ENCODE measurements around the gene PARD3. TPM values are rescaled to one million over a fixed set of nuclear protein-coding genes. Genes with fewer than 3 reads are reported as not detected.

The PARD3 gene
- total and polyA plus RNA-seq, 7 donors, result 20.2 to 84.4 (median 53.4) TPM

DNA sequence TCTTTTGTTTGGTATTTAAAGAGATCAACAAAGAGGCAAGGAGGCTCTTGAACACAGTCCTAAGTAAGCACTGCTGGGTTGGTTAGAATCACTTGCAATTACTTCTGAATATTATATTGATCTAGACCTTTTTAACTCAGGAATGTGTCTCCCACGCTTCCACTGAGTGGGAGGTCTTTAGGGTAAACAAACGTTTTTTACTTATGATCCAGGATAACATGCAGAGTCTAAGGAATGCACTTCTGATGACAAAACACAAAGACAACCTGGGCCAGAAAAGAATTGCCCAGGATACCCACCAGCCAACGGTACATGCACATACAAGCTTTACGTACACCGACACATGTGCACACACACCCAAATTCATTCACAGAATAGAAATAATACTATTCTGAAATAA, 626.9 kb downstream of the PARD3 start:
- no peak for DNase-seq
- TF ChIP-seq, protein P1, sequence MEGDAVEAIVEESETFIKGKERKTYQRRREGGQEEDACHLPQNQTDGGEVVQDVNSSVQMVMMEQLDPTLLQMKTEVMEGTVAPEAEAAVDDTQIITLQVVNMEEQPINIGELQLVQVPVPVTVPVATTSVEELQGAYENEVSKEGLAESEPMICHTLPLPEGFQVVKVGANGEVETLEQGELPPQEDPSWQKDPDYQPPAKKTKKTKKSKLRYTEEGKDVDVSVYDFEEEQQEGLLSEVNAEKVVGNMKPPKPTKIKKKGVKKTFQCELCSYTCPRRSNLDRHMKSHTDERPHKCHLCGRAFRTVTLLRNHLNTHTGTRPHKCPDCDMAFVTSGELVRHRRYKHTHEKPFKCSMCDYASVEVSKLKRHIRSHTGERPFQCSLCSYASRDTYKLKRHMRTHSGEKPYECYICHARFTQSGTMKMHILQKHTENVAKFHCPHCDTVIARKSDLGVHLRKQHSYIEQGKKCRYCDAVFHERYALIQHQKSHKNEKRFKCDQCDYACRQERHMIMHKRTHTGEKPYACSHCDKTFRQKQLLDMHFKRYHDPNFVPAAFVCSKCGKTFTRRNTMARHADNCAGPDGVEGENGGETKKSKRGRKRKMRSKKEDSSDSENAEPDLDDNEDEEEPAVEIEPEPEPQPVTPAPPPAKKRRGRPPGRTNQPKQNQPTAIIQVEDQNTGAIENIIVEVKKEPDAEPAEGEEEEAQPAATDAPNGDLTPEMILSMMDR (IDR thresholded peaks at IDR 0.05), result no peak
- no peaks in the 10 kb centered on the region for H3K4me1 ChIP-seq
- H3K27me3 ChIP-seq (ENCODE audit: insufficient read depth in 3 of 3, low read length in 2 of 3), result no peaks in the 10 kb centered on the region
- no peaks in the 10 kb centered on the region for H3K36me3 ChIP-seq (ENCODE audit: insufficient read depth in 1 of 2, low read depth in 1 of 2)
- no peak overlapping the region for H3K27ac ChIP-seq
- no peak overlapping the region for H3K4me3 ChIP-seq
- 85 to 89% (median 85%) methylated on average over 5 of the region's 5 CpGs for WGBS, 3 donors
- no peaks in the 10 kb centered on the region for H3K9me3 ChIP-seq
- ATAC-seq, result no peak
- intact Hi-C loops (cut with DNase I), result no loop called here

GRCh38 chr10:34187201-34187600, 627.9 kb downstream of the PARD3 start:
- Histone ChIP-seq H3K9me3 (no peaks in the 10 kb centered on the region), H3K27me3 (ENCODE audit: insufficient read depth in 3 of 3, low read length in 2 of 3) (no peaks in the 10 kb centered on the region), H3K36me3 (ENCODE audit: insufficient read depth in 1 of 2, low read depth in 1 of 2) (no peaks in the 10 kb centered on the region), H3K4me3 (no peak overlapping the region), H3K27ac (no peak overlapping the region), H3K4me1 (no peaks in the 10 kb centered on the region)
- DNase-seq (no peak), ATAC-seq (no peak)
- 50 to 55% (median 55%) methylated on average over 1 of the region's 1 CpG for WGBS, 3 donors
- TF ChIP-seq, protein P1 (IDR thresholded peaks at IDR 0.05), result no peak
- intact Hi-C loops (cut with DNase I), result no loop called here

- no peak overlapping the region for H3K27ac ChIP-seq
- WGBS, 3 donors, result 88 to 95% (median 93%) methylated on average over 3 of the region's 3 CpGs
- intact Hi-C loops (cut with DNase I), result no loop called here
These were observed 628.4 kb downstream of the PARD3 start for GRCh38 chr10:34186745-34187144.

GRCh38 chr10:34185998-34186397, 629.1 kb downstream of the PARD3 start:
- Histone ChIP-seq H3K4me3 (no peak overlapping the region), H3K27me3 (ENCODE audit: insufficient read depth in 3 of 3, low read length in 2 of 3) (no peaks in the 10 kb centered on the region), H3K36me3 (ENCODE audit: insufficient read depth in 1 of 2, low read depth in 1 of 2) (no peaks in the 10 kb centered on the region), H3K9me3 (no peaks in the 10 kb centered on the region), H3K27ac (no peak overlapping the region), H3K4me1 (no peaks in the 10 kb centered on the region)
- TF ChIP-seq, protein P1 (IDR thresholded peaks at IDR 0.05), result no peak
- ATAC-seq (no peak), DNase-seq (no peak)
- 67 to 82% (median 69%) methylated on average over 7 of the region's 7 CpGs for WGBS, 3 donors
- intact Hi-C loops (cut with DNase I), result no loop called here

More at GRCh38 chr10:34186745-34187144, 628.4 kb downstream of the PARD3 start:
- no peak for ATAC-seq
- TF ChIP-seq, protein P1 (IDR thresholded peaks at IDR 0.05), result no peak
- no peaks in the 10 kb centered on the region for H3K9me3 ChIP-seq
- H3K36me3 ChIP-seq (ENCODE audit: insufficient read depth in 1 of 2, low read depth in 1 of 2), result no peaks in the 10 kb centered on the region
- no peak overlapping the region for H3K4me3 ChIP-seq
- H3K4me1 ChIP-seq, result no peaks in the 10 kb centered on the region
- DNase-seq, result no peak
- H3K27me3 ChIP-seq (ENCODE audit: insufficient read depth in 3 of 3, low read length in 2 of 3), result no peaks in the 10 kb centered on the region

GRCh38 chr10:34184939-34185386, 630.1 kb downstream of the PARD3 start:
- no peaks in the 10 kb centered on the region for H3K9me3 ChIP-seq
- H3K27ac ChIP-seq, result no peak overlapping the region
- H3K27me3 ChIP-seq (ENCODE audit: insufficient read depth in 3 of 3, low read length in 2 of 3), result no peaks in the 10 kb centered on the region
- DNase-seq, result no peak
- H3K4me3 ChIP-seq, result no peak overlapping the region
- intact Hi-C loops (cut with DNase I), result no loop called here
- H3K36me3 ChIP-seq (ENCODE audit: insufficient read depth in 1 of 2, low read depth in 1 of 2), result no peaks in the 10 kb centered on the region
- ATAC-seq, result no peak
- TF ChIP-seq, protein P1 (IDR thresholded peaks at IDR 0.05), result no peak
- no peaks in the 10 kb centered on the region for H3K4me1 ChIP-seq
- WGBS, 3 donors, result 74 to 81% (median 76%) methylated on average over 1 of the region's 1 CpG
